OCI-M2 (cell line): ENCODE data around the gene HVCN1.
"Not testable (repeated sequence)": the region's sequence is repeated elsewhere in the genome, so short reads cannot be mapped to it uniquely, and the experiment has no call there.

ENCODE experiments used
- DNase-seq: peaks from one replicate; lab custom pipeline; 2025; ENCODE audit not compliant: unreplicated experiment; lab: John Stamatoyannopoulos, UW

Gene HVCN1

GRCh38 chr12:110688446-110689280 lies at the start of gene HVCN1:
Gene HVCN1 (minus strand): TSS chr12:110689115. CDS start chr12:110683245, 5,870 bp downstream.
- DNase-seq = no peak

- no peak for DNase-seq
Measured at GRCh38 chr12:110737532-110737931, 48.6 kb upstream of the HVCN1 start.

- DNase-seq = not testable (repeated sequence)
Measured at GRCh38 chr12:110737016-110737415, 48.1 kb upstream of the HVCN1 start.

- no peak for DNase-seq
Measured at GRCh38 chr12:110733900-110734299, 45.0 kb upstream of the HVCN1 start.

- no peak for DNase-seq
Measured at GRCh38 chr12:110733089-110733715, 44.3 kb upstream of the HVCN1 start.

- no peak for DNase-seq
Measured at GRCh38 chr12:110732572-110732971, 43.7 kb upstream of the HVCN1 start.

- no peak for DNase-seq
Measured at GRCh38 chr12:110731479-110731878, 42.6 kb upstream of the HVCN1 start.

- no peak for DNase-seq
Measured at GRCh38 chr12:110728628-110729027, 39.7 kb upstream of the HVCN1 start.

GRCh38 chr12:110726708-110727369 lies 37.9 kb upstream of the HVCN1 start:
- no peak for DNase-seq

- no peak for DNase-seq
Measured at GRCh38 chr12:110726028-110726427, 37.1 kb upstream of the HVCN1 start.

- no peak for DNase-seq
Measured at GRCh38 chr12:110725267-110725666, 36.4 kb upstream of the HVCN1 start.

GRCh38 chr12:110722892-110723291 lies 34.0 kb upstream of the HVCN1 start:
- not testable (repeated sequence) for DNase-seq

- DNase-seq = no peak
Measured at GRCh38 chr12:110721570-110721969, 32.7 kb upstream of the HVCN1 start.

- DNase-seq = no peak
Measured at GRCh38 chr12:110720516-110720915, 31.6 kb upstream of the HVCN1 start.

- DNase-seq = no peak
Measured at GRCh38 chr12:110718222-110718908, 29.4 kb upstream of the HVCN1 start.

- DNase-seq = no peak
Measured at GRCh38 chr12:110717037-110717436, 28.1 kb upstream of the HVCN1 start.

GRCh38 chr12:110708917-110709316 lies 20.0 kb upstream of the HVCN1 start:
- no peak for DNase-seq

GRCh38 chr12:110705309-110705708 lies 16.4 kb upstream of the HVCN1 start:
- DNase-seq = no peak

- DNase-seq = no peak
Measured at GRCh38 chr12:110704750-110705149, 15.8 kb upstream of the HVCN1 start.

GRCh38 chr12:110704231-110704630 lies 15.3 kb upstream of the HVCN1 start:
- DNase-seq = no peak

- DNase-seq = no peak
Measured at GRCh38 chr12:110702081-110702480, 13.2 kb upstream of the HVCN1 start.
